CD4-positive, alpha-beta T cell treated with Interleukin-17A for 4 hours (primary cell): ENCODE results near the gene BCAS1.

Source experiments
- DNase-seq: peaks from one replicate; pipeline ENCODE4 v3.0.0-alpha.2; 2020; ENCODE audit warnings: mixed read lengths

The BCAS1 gene

DNA sequence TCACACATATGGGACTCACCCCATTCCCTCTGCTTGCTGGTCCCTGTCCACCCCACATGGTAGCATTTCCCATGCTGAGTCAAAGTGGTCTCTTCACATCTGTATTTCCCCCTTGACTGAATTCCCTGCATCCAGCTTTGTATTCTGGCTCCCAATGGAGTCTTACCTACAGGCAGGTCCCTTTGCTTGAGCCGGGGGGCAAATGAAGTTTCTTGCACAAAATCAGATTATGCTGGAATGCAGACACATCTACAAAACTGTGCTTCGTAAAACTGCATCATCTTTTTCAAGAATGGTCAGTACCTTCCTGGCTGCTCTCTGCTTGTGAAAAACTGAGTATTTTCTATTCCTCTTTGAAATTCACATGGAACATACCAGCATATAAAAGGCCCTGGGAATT, 32.1 kb upstream of the BCAS1 start:
- no peak for DNase-seq

DNA sequence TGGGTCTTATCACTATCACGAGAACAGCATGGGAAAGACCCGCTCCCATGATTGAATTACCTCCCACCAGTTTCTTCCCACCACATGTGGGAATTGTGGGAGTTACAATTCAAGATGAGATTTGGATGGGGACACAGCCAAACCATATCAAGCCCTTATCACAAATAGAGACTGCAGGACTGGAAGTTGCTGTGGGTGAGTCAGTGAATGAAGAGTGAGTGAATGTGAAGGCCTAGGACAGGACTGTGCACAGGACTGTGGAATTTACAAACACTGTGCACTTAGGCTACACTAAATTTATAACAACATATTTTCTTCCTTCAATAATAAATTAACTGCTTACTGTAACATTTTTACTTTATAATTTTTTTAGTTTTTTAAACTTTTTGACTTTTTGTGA, 30.2 kb upstream of the BCAS1 start:
- DNase-seq: no peak

DNA sequence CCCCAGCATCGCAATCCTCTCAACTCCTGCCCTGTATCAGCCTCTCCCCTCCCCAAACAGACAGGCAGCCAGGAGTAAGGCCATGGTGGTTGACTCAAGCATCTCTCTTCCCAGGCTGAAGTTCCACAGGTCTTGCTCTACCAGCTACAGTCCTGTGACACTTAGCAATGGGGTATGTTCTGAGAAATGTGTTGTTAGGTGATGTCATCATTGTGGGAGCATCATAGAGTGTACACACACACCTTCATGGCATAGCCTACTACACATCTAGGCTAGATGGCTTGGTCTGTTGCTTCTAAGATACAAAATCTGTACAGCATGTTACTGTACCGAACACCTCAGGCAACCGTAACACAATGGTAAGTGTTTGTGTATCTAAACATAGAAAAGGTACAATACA, 29.5 kb upstream of the BCAS1 start:
- DNase-seq: no peak

DNA sequence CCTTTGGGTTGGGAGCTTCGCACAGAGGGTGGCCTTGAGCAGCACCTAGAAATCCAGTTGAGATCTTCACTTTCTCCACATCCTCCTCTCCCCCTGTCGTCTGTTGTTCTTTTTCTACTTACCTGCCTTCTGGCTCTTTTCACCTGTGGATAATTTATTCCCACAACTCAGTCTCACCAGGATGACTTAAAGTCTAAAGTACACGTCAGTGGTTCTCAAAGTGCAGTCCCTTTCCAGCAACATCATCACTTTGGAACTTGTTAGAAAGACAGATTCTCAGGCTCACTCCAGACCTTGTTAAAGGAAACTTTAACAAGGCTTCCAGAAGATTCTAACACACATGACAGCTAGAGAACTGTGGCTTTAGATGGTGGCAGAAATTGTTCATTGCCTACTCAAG, 27.7 kb upstream of the BCAS1 start:
- DNase-seq: no peak

DNA sequence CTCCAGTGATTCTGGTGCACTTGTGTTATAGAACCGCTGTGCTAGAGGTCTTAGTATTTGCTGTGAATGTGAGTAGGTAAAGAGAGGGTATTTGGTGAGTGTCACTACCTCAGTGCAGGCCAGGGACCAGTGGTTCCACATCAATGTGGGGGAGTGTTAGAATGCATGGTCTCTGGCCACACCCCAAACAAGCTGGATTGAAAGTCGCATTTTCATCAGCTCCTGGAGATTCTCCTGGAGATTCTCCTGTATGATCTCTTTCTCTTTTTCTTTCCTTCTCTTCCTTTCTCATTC, 26.8 kb upstream of the BCAS1 start:
- DNase-seq: no peak

DNA sequence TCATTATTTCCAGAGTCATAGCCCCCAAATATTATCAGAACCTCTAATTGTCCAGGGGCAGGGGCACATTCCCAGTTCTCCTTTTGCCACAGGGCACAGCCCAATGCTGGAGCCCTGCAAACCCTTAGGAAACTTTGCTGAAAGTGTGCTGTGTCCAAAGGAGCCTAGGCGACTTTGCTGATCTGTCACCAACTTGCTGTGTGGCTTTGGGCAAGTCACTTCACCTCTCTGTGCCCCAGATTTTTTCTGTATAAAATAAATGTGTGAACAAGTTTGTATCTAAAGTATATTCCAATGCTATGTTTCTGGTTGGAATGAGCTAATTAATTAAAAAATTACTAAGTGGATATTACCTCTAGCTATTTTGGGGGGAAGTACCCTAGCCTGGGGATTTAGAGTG, 25.4 kb upstream of the BCAS1 start:
- DNase-seq: no peak

DNA sequence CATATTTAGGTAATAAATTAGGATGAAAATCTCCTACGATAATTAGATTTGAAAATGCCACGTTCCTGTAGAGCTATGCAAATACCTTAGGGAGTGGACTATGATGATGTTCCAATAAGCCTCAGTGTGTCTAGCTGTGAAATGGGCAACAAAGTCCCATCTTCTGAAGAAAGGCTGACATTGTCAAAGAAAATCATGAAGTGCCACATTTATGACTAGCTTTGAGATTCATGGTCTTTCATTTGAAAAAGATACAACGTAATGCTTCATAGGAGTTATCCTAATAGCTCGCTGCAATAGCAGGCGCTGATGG, 23.8 kb upstream of the BCAS1 start:
- no peak for DNase-seq

DNA sequence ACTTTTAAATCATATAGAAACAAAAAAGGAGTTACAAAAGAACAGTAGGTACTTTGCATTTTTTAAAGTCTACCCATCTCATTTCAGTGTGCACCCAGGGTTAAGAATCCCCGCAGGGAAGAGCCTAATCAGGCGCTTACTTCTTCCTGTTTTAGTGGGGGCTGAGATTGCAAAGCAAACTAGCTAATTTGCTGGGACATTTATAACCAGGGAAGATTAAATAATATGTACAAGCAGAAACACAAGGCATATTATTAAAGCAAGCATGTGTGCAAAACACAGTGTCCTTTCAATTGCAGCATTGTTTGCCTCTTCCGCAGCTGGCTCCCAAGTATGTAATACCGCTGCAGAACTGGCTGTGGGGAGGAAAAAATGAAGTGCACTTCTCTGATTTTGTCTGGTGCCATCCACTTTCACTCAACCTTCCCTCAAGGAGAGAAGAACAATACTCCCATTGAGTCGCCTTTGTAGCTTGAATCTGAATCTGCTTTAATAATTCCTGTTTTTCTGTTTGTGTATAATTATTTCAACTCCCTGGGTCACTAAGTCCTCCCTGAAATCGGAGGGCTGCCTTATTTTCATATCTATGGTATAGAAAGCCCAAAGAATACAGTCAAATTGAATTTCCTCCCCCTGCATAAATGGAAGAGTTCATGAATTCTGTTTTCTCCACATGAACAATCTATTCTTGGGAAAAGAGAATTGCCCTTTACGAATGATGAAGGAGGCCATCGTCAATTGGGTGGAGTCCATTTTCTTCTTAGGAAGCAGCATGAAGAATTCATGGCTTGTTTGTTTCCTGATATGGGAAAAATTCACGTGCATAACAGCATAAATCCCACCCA, 23.3 kb upstream of the BCAS1 start:
- DNase-seq: no peak

DNA sequence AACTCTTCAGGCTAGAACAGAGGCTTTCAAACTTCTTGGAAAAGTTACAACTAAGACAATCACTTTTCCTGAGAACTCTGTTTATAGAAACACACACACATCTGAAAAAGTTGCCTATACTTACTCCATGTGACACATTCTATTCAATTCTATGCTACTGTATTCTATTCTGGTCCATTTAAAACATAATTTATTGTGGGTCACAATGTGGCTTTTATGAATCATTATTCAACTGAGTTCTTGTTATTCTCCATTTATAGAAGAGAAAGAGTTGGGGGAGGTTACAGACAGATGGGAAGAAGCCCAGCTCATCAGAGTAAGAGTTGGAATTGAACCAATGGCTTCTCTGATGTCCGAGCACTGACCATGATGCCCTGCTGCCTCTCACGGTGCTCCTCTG, 21.6 kb upstream of the BCAS1 start:
- no peak for DNase-seq

DNA sequence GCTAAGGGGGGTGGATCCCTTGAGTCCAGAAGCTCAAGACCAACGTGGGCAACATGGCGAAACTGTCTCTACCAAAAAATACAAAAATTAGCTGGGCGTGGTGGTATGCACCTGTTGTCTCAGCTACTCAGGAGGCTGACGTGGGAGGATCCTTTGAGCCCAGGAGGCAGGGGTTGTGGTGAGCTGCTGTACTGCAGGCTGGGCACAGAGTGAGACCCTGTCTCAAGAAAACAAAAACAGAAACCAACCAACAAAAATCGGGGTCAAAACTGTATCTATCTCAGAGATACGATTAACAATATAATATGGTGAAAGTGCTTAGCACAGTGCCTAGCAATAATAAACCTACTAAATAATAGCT, 20.7 kb upstream of the BCAS1 start:
- DNase-seq: no peak

DNA sequence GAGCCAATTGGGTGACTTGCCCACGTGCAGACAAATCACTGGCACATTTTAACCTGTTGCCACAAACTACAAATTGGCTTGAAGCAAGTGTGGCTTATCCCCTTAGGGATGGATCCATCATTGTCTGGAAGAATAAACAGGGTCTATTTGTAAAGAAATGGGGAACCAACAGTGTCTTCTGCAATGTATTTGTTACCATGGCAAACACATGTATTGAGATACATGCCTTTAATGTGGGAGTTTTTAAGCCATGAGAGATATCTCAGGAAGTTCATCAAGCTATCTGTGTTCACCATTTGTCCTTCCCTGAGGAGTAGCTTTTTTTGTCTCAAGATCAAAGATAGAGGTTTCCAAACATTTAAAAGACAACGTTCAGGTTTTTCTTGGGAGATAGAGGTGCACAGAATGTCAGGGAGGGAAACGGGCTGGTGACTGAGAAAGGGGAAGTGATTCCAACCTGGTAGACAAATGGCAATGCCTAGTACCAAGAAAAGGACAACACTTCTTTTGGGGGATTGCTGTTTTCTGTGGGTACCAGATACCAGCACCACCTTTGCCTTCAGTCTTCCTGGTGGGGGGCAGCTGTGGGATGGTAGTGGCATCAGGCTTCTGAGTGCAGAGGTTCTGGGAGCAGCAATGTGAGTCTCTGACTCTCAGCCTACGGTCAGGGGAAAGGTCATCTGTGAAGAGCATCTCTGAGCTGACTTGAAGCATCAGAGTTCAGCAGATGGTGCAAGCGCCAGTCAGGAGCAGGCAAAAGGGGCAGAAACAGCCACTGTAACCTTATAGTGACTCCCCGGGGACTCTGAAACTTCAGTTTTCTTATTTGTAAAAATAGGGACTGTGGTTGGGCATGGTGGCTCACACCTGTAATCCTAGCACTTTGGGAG, 20.1 kb upstream of the BCAS1 start:
- DNase-seq: no peak

DNA sequence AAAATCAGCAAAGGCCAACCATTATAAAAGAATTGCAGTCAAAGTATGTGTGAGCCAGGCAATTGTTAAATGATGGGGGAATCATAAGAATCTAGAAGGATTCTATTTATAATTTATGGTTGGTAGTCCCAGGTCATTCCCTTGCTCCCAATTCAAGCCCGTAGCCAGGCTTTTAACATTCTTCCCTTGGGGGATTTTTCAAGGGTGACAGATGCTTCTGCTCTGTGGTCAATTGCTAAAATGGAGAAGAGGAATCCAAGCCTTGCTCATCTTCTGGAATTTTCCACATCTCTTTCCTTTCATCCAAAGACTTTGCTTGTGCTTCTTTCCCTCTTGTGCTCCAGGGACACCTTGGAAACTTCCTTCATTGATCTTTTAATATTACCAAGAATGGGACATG, 18.0 kb upstream of the BCAS1 start:
- no peak for DNase-seq

DNA sequence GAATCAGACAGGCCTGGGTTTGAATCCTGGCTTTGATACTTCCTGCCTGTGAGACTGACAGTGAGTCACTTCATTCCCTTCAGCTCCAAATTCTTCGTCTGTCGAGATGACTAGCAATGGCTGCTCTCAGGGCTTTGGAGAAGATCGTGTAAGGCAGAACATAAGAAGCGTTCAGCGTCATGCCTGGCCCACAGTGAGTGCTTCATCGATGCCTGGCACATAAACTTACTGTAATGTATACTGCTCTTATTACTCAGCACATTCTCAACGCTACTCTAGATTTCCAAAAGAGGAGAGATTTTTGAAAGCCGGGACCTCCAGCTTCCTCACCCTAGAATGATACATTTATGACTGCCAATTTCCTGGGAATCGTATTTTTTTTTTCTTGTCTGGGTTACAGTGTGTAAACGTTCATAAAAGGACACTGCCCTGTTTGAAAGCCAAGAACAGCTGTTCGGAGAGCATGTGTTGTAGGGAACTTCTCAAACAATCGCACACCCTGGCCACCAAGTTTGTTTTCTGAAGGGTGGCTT, 16.2 kb upstream of the BCAS1 start:
- DNase-seq: no peak

DNA sequence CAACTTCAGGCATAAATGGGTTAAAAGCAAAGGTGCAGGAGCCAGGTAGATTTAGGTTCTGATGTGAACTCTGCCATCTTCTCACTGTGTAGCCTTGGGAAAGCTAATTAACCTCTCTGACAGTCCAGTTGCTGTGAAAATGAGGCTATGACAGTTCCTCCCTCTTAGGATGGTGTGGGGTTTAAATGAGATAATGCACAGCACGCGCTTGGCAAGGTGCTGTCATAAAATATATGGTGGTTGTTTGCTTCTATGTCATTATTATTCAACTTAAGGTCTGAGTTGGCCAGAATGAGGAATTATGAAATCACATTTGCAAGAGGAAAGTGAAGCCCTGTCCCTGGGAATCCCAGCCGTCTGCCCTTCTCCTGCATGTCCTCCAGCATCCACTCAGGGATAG, 15.5 kb upstream of the BCAS1 start:
- DNase-seq: no peak

DNA sequence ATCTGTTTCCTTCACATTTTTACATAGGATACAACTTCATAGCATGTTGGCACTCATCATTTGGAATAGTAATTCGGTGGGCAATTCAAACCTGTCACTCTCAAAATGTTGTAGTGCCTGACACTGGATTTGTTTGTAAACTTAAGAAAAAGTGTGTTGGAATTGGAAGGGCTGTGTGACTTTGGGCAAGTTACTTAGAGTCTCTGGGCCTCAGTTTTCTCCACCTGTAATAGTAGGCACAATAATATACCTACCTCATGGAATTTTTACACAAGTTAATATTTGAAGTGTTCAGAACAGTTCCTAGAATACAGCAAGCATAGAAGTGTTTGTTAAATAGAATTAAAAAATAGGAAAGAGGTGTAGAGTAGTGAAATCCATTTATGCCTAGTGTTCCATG, 15.0 kb upstream of the BCAS1 start:
- no peak for DNase-seq

DNA sequence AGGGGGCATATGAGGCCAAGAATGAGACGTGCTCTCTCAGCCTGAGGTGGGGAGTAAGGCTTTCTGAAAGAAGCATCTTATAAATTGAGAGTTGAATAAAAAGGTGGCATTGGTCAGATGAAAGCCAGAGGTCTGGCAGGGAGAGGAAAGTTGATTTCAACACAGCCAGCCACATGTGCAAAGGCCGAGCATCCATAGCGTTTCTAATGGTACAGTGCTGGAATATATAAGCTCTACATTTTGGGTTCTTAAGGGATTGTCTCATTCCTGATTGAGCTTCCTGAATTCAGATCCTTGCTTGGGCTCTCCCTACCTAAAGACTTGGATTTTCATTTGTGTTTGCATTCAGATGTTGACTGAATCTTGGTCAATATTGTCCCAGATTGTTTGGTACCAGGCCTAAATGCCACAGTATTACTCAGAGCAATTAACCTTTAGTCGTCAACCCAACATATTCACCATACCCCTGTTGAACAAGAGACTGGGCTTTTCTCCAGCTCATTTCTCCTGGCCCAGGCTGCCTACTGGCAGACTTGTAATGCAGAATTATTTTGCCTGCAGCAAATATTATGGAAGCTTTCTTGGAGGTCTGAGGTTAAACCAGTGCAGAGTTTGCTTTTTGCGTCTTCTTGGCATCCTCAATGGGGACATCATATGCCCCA, 14.5 kb upstream of the BCAS1 start:
- DNase-seq: no peak

DNA sequence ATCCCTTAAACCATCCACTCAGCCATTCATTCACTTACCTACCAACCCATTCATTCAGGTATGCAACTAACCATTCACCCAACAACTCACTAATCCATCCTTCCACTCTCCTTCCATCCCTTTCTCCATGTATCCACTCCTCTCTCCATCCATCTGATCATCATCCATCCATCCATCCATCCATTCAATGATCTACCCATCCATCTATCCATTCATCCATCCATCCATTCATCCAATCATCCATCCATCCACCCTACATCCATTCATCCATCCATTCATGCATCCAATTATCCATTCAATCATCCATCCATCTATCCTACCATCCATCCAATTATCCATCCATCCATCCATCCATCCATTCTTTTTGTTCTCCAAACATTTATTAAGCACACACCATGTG, 13.8 kb upstream of the BCAS1 start:
- DNase-seq: no peak

DNA sequence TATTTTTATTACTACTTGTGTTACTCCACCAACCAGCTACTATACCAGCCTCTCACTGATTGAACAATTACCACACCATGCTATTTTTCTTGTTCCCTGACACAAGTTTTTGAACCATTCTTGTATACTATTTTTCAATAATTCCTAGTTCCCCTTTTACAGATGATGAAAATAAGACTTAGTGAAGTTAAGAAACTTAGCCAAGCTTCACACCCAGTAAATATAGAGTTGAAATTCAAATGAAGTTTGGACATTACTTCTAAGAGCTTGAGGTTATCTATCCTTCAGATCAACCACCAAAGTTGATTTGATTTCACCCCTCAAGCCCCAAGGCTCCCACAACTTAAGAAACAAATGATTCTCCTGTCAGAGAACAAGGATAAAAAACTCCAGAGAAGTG, 13.1 kb upstream of the BCAS1 start:
- no peak for DNase-seq

DNA sequence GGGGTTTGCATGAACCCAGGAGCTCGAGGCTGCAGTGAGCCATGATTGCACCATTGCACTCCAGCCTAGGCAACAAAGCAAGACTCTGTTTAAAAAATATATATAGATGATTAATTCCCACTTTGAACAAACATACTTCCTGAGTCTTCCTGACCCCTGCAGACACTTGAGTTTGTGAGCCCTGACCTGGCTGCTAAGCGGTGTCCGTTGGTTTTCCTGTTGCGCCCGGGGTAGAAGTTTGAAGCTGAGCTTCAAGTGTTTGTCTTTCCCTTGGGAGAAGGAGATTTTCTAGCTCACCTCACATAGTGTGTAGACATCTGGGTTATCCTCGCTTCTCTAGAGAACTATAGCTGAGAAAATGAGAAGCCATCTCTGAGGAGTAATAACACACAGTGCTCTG, 11.7 kb upstream of the BCAS1 start:
- DNase-seq: no peak

DNA sequence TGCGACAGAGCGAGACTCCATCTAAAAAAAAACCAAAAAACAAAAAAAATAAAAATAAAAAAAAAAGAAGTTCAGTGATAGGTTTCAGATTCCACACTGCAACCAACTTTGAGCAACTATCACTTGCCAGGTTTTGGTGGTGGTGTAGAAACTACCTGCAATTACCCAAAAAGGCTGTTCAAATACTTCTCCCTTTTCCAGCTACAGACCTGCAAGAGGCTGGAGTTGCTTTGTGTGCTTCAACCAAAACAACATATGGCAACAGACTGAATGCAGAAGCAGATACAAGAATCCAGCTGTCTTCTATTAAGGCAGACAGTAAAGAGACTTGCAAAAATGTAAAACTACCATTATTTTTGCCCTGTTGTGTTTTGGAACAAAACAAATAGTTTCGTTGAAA, 9.3 kb upstream of the BCAS1 start:
- DNase-seq: no peak

DNA sequence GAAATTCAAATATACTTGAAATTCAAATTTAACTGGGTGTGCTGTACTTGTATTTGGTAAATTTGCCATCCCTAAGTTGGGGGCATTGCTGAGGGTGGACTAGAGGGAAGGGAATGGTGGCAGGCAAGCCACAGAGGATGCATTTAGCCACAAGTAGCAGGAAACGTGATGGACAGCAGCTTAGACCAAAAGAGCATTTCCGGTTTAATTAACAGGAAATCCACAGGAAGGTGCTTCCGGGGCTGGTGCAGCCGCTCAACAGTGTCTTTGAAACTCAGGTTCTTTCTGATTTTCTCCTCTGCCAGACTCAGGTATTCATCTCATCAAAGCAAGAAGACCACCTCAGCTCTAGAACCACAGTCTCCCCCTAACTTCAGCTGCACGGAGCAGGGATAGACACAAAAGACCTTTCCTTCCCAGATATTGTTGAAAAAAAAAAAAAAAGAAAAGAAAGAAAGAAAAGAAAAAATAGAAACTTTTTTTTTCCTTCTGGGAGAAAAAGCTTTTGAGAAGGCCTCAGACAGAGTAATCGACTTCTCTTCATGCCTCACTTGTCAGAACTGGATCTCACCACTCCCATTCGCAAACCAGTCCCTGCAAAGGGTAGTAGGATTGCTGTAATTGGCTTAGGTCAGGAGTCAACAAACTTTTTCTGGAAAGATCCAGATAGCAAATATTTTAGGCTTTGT, 8.0 kb upstream of the BCAS1 start:
- peak; percentile 33 for DNase-seq

DNA sequence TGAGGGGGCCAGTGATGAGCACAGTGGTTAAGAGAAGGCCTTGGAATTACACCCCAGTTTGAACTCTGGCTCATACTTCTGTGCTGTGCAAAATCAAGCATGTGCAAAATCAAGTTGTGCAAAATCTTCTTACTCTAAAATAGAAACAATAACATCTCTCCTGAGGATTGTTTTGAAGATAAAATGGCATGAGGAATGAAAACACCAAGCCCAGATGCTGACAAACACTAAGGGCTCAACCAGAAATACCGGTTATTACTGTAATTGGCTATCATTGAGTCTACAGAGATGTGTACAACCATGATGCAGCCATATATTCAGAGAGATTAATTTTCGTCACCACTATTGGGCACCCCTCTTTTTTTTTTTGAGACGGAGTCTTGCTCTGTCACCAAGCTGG, 5.9 kb upstream of the BCAS1 start:
- DNase-seq: no peak

DNA sequence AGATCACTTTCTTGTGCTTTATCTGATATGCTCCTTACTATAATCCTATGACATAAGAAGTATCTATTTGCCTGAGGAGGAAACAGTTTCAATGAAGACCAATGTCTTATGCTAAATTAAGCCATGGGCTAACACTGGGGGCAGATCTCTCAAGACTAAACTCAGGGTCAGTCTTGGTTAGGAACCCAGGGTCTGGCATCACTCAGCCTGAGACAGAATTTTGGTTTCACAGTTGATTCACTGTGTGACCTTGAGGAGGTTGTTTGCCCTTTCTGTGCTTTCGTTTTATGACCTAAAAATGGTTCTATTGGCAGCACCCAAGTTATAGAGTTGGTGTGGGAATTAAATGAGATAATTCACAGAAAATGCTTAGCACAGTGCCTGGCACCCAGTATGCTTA, 4.9 kb upstream of the BCAS1 start:
- DNase-seq: no peak
